Right renal cortex interstitium (tissue), 3 donors: ENCODE results near the gene SH3GL3. TPM values are rescaled to one million over a fixed set of nuclear protein-coding genes. Genes with fewer than 3 reads are reported as not detected.

ENCODE experiments used
- DNase-seq, 3 donors: peaks; one replicate each; pipeline ENCODE4 v3.0.0-alpha.2; 2013; ENCODE audit warnings: low read depth in 3 of 3, low spot score in 2 of 3
- polyA plus RNA-seq, 3 donors: library from polyadenylated mRNA; unstranded; fragments of 120-200 nt; gene quantifications; one replicate each; pipeline ENCODE4 v1.2.1, GENCODE V29; 2013; ENCODE audit not compliant: insufficient read length in 3 of 3

The SH3GL3 gene, protein sequence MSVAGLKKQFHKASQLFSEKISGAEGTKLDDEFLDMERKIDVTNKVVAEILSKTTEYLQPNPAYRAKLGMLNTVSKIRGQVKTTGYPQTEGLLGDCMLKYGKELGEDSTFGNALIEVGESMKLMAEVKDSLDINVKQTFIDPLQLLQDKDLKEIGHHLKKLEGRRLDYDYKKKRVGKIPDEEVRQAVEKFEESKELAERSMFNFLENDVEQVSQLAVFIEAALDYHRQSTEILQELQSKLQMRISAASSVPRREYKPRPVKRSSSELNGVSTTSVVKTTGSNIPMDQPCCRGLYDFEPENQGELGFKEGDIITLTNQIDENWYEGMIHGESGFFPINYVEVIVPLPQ
- 10 to 100 TPM in 2 of 3 donors, 1 to 10 TPM in 1; 9.4 to 13.6 (median 11.3) TPM for polyA plus RNA-seq

GRCh38 chr15:83446904-83447709, at the start of gene SH3GL3:
SH3GL3 (plus strand) TSS chr15:83447341; CDS start chr15:83447534, 193 bp downstream.
- DNase-seq = peak in 2 of 3 donors; percentile 70 to 73

GRCh38 chr15:83398626-83399025, 48.5 kb upstream of the SH3GL3 start:
- DNase-seq = no peak

DNA sequence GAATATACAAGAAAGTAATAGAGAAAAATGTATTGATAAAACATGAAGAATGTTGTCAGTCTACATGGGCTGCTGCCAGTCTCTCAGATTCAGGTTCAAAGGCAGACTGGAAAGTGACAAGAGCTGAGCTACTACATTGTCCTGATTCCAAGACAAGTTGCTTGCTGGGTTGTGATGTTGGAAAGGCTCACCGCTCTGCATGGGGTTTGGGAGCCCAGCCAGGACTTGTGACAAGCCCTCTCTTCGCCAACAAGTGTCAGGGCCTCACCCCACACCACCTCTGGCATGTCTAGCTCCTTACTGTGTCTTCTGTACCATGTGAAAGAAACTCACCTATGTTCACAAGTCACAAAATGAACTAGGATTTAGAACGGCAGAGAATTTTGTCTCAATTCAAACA, 43.0 kb upstream of the SH3GL3 start:
- DNase-seq = no peak

DNA sequence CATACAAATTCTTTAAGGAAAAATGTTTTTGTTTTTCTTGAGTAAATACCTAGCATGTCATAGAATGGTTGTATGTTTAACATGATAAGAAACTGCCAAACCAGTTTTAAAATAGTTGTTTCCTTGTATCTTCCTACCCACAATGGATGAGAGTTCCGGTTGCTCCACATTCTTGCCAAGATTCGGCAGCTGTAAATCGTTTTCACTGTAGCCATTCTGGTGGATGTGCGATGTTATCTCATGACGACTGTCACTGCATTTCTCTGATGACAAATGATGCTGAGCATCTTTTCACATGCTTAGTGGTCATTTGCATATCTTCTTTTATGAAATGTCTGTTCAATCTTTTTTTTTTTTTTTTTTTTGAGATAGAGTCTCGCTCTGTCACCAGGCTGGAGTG, 36.6 kb upstream of the SH3GL3 start:
- no peak for DNase-seq

GRCh38 chr15:83413054-83413719, 34.0 kb upstream of the SH3GL3 start:
- DNase-seq = no peak

- DNase-seq = no peak
Observed at GRCh38 chr15:83422081-83422480, 25.1 kb upstream of the SH3GL3 start.

DNA sequence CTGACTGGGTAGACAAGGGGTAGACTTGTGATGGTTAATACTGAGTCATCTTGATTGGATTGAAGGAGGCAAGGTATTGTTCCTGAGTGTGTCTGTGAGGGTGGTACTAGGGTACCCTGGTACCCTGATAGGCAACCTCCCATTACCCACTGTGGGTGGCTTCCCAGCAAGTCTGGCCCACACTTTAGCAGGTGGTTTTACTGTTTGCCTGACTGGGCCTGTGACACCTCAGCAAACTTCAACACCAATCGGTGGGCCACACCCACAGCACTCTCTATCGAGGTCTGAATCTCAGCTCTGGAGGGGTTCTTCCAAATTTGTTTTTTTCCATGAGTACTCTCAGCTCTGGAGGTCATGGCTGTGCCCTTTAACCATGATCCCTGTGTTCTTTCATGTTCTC, 24.6 kb upstream of the SH3GL3 start:
- DNase-seq = no peak

DNA sequence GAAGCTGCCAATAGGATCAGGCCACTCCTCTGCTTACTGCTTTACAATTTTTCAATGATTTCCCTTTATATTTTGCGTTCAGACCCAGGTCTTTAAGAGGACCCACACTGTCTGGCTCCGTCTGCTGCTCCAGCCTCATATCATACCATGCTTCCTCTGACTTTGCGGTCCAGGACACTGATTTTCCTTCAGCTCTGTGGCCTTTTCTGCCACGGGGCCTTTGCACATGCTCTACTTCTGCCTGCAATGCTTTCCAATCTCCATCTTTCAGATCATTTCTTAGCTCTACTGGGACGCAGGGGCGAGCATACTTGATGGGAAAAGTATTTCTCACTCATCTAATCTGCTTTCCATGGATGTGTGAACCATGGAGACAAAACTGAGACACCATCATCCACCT, 23.0 kb upstream of the SH3GL3 start:
- DNase-seq = no peak

- no peak for DNase-seq
Observed at GRCh38 chr15:83430441-83430840, 16.7 kb upstream of the SH3GL3 start.

DNA sequence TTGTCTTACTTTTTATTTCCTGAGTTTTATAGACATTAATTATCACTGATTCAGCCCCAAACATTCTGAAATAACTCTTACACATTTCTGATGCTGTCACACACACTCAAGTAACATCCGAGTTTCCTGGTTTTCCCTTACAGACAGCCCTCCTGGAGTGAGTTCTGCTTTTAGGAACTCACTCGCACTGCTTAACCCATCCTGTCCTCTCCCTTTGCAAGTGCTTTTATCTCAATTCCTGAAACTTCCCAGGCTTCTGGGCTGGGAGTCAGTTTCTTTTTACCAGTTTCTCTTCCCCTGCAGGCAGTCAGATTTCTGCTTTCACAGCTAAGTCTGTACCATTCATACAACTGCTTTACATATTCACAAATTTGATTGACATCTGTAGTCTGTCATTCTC, 15.6 kb upstream of the SH3GL3 start:
- DNase-seq = no peak

DNA sequence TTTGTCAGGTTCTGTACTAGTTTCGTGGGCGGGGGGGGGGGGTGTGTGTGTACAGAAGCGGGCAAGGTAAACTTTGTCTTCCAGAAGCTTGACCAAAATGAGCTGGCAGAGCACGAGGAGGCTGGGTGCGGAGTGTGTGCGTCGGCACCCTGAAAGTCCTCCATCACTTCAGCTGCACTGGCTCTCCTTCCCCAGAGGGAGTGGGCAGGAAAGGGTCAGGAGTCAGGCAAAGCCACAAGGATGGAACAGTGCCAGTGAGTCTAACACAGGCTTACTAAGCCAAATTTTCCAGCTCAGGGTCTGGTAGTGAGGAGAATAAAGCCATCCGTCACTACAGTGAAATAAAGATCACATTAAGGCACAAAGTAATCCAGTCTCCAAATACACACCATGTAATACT, 11.9 kb upstream of the SH3GL3 start:
- no peak for DNase-seq

DNA sequence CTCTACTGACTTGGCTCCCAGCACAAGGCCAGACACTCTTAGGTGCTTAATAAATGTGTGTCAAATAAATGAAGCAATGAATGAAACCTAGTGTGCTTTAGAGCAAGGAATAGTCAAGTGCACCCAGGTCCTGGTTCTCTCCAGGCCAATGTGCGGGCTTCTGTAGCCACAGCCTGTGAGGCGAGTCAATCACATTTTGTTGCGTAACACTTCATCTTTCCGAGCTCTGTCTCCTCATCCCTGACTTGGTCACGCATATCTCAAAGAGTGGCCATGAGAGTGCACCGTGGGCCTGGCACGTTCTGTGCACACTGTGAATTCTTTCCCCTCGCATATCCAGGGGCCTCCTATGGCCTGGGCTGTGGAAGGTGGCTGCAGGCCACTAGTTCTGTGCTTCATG, 11.4 kb upstream of the SH3GL3 start:
- DNase-seq = no peak

DNA sequence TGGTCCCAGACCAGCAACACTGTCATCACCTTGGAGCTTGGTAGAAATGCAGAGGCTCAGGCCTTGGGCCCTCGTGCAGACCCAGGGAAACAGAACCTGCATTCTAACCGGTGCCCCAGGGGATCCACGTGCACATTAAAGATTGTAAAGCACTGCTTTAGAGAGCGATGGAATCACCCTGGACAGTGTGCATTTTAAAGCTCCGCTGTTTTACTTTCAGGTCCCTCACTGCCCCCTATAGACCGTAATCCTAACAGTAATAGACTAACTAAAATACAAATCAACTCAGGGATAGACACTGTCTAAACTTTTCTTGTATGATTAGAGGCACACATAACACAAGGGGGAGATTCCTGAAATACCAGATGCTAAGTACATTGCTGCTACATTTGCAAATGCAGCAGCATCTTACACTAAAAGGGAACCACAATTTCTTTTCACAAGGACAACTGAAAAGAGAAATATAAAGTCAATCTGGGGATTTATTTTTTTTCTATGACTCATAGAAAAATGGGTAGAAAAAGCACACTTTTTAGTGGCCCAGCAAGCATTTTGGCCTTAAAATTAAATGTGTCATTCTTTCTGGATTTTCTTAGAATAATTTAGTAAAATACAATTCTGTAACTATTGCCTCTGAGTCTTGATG, 10.5 kb upstream of the SH3GL3 start:
- DNase-seq = peak in 1 of 3 donors; percentile 29

GRCh38 chr15:83443076-83443847, 3.9 kb upstream of the SH3GL3 start:
- DNase-seq = no peak

GRCh38 chr15:83444936-83445335, 2.2 kb upstream of the SH3GL3 start:
- DNase-seq = no peak

GRCh38 chr15:83445643-83446042, 1.5 kb upstream of the SH3GL3 start:
- no peak for DNase-seq

DNA sequence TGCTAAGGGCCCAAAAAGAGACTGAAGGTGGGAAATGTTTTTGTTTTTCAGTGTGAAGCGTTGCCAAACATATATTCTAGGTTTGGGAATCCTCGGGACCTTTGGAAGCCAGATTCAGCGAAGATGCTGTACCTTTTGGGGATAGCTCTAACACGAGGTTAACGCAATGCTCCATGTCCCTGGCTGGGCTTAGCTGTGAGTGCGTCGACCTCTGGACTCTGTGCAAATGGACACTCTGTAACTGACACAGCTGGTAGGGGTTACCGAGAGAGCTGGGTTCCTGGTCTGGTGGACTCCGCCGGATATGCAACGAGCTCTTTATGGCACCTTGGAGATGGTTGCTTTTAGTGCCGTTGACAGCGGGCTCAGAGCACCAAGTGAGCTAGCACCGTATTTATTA, 724 bp upstream of the SH3GL3 start:
- DNase-seq = no peak

DNA sequence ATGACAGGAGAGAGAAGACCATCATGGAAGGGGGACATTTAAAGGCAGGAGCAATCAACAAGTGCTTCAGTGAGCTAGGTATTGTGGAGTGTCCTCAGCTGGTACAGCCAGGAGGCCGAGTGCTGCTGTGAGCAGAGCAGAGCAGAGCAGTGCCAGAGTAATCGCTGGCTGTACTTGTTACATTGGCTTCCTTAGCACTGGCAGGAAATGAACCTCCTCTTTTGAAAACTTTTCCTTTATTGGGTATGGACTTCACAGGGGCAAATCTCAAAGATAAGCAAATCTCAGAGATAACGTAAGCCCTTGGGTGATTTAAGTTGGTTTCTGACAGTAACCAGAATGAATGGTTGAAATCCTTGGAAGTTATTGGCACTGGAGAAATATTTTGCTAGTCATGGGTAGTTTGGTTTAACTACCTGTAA, 2.1 kb downstream of the SH3GL3 start:
- no peak for DNase-seq

DNA sequence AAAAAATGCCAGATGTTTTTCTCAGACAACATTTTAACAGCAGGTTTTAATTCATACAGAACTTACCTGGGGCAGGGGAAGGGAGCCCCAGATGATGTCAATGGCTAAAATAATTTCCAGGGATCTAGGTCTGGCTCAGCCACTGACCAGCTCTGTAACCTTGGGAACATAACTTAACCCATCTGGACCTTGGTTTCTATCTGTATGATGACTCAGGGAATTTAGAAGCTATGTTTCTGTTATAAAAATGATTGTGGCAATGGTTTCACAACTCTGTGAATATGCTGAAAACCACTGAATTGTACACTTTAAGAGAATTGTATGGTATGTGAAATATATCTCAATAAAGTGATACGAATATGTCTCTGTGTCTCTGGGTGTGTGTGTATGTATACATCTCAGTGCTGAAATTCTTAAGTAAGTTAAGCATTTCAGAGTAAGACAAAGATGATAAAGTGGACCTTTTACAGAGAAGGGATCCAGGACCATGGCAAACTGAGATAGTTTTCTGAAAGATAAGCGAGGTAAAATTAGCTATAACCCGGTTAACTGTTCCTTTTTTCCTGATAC, 2.9 kb downstream of the SH3GL3 start:
- DNase-seq = no peak

DNA sequence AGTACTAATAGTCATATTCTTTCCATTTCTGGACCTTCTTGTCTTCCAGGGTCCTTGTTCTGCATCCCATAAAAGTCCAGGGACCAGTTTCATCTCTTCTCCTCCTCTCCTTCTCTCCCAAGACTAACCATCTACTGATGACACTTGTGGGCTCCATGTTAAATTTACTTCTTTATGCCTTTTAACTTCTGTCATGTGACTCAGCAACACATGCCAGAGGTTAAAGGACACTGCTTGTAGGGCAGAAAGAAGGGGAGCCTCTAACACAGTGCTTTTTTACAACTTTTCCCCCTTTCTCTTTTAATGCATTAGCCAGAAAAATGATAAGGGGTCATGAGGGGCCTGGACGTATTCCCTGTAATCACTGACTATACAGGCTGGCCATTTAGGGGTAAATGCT, 10.0 kb downstream of the SH3GL3 start:
- DNase-seq = no peak
